Metanephros (tissue), 1 donor: ENCODE measurements around the gene CARD9. TPM values are rescaled to one million over a fixed set of nuclear protein-coding genes. Genes with fewer than 3 reads are reported as not detected.

ENCODE experiments used
- total RNA-seq: library from RNA; depleted of rRNA; stranded (reverse); fragments of >200 nt; gene quantifications from one replicate; pipeline ENCODE4 v1.2.3, GENCODE V29; 2014

CARD9 gene
- total RNA-seq, result 5.7 TPM

DNA sequence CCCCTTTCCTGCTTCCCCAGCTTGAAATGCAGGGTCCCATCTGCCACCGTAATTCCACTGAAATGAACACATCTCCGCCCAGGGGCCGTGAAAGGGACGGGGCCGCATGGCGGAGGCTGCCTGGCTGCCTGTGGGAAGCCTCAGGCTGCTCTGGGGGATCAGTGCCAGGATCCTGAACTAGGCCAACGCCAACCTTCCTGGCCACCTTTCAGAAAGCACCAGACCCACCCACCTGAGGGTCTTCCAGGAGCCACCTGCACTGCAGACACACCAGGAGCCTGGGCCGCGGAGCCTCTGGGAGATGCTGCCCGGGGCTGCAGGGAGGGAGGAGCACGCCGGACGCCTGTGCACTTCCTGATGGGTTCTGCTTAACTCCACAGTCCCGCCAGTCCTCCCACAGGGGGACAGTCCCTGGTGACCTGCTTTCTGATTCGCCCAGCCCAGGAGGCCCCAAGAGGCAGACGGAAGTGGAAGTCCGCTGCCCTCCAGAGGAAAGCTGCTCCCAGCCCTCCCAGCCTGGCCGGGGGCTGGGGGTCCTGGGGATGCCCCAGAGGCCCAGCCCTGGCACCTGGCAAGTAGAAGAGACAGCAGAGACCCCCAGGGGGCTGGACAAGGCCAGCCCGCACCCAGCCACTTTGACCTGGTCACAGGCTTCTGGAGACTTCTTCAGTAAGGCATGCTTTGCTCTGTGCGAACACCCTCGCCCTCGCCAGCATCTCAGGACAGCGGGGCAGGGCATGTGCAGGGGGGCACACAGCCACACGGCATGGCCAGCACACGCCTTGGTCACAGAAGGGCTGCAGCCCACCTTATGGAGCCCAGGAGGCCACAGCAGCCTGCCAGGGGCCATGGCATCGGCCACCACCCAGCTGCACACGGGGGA, at the start of gene CARD9:
CARD9 (minus strand) TSS at position 370 of the 883 bp plus-strand sequence. CDS start 1,591 bp downstream, outside the sequence.

DNA sequence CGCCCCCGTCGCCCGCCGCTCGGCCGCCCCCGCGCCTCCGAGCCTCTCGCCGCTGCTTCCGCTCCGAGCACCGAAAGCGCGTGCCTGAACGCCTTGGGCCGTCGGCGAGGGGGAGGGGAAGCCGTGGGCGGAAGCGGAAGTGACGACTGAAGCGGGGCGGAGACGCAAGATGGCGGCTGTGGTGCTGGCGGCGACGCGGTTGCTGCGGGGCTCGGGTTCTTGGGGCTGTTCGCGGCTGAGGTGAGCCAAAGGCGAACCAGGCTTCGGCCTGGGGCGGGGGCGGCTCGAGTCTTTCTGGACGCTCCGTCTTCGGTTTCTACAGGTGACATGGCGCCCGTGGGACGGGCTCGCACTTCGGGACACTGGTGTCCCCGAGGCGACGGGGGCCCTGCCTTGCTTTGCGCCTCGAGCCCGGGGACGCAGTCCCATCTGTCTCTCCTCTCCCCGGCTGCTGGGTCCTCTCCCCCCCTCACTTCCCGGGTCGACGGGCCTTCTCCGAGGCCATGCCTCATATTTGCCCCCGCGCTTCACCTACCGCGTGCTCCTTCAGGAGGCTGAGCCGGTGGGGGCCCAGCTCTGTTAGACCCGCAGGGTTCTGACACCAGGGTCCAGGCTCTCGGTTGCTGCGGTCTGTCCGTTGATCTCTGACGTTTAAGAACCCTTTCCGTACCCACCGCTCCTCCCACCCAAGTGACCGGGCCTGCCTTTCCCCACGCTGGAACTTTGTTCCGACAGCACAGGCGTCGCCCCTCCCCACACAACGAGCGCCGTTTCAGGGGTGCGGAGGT, 37.2 kb upstream of the CARD9 start, which contains the start of the genes ENTR1 and PMPCA:
ENTR1 (minus strand) TSS at position 115 of the 788 bp plus-strand sequence. CDS start 217 bp downstream, outside the sequence.
PMPCA (plus strand) TSS at position 159 of the 788 bp plus-strand sequence; CDS start at position 170, 11 bp downstream.

DNA sequence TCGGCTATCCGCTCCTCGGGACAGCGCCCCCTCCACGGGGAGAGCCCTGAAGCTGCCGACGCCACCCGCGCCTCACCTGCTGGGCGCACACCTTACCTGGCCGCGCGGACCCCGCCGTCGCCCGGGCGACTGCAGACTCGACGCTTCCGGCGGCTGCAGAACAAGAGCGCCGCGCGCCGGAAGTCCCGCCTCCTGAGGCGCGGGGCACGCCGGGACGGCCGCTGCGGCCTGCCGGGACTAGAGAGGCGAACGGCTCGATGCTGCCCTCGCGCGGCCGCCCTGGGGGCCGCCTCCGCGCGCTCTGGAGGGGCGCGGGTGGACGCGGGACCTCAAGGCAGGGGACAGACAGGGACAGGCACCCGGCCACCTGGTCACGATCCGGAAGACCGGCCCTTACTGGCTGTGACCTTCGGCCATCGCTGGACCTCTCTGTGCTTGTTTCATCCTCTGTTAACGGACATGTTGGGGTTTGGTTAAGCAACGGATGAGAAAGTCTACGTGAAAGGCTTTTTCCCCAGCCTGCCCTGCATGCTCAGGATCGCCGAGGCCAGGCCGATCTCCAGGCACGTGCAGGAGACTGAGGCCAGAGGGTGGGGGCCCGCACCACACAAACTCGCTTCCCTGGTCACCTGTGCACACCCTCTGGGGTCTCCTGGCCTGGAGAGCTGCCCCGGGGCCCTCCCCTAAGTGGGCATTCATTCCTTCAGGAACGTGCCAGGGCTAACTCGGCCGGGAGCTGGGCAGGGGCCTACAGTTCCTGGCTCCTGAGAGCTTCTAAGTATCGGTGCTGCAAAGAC, 26.8 kb upstream of the CARD9 start, which contains the start of gene SNAPC4:
SNAPC4 (minus strand) TSS at position 133 of the 797 bp plus-strand sequence. CDS start 1,742 bp downstream, outside the sequence.

GRCh38 chr9:136363106-136363948, 10.1 kb downstream of the CARD9 start, which contains the start of gene DNLZ:
TSS of gene DNLZ (minus strand) at chr9:136363744. CDS start at chr9:136363714, 30 bp downstream.

DNA sequence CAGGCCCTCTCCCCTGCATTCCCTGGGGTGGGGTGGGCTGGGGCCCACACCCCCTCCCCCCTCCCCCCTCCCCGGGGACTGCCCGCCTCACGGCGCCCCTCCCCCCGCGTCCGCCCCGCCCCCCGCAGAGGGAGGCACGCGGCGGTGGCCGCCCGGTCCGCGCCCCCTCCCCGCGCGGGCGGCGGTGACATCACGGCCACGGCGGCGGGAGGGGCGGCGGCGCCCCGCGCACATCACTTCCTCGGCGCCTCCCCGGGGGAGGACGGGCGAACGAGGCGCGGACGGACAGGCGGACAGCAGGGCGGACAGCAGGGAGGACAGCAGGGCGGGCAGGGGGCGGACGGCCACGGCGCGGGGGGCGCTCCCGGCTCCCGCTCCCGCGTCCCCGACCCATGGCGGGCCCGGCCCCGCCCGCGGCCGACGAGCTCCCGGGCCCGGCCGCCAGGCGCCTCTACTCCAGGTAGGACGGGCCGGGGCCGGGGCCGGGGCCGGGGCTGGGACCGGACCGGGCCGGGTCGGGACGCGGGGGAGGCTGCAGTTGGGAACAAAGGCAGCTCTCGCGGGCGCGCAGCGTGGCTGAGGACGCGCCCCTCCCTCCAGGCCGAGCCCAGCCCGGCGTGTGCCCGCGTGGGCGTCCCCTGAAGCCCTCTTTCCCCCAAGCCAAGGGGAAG, 46.0 kb downstream of the CARD9 start, which contains the start of gene GPSM1:
GPSM1 (plus strand) TSS at position 236 of the 671 bp plus-strand sequence; CDS start at position 393, 157 bp downstream.

Other genes starting within 250 kb of the CARD9 start
- not detected for gene LHX3, start 168.5 kb downstream of the CARD9 start, total RNA-seq
- gene QSOX2, start 127.9 kb downstream of the CARD9 start, total RNA-seq, result 11.9 TPM
- 3.0 TPM for gene CCDC187, start 69.6 kb downstream of the CARD9 start, total RNA-seq
- gene GPSM1, start 46.1 kb downstream of the CARD9 start, total RNA-seq, result 45.0 TPM
- 8.4 TPM for gene DNLZ, start 9.9 kb downstream of the CARD9 start, total RNA-seq
- gene SNAPC4, start 26.5 kb upstream of the CARD9 start, total RNA-seq, result 9.6 TPM
- gene ENTR1, start 36.9 kb upstream of the CARD9 start, total RNA-seq, result 37.8 TPM
- 40.5 TPM for gene PMPCA, start 37.0 kb upstream of the CARD9 start, total RNA-seq
- 13.0 TPM for gene INPP5E, start 66.2 kb upstream of the CARD9 start, total RNA-seq
- gene SEC16A, start 109.4 kb upstream of the CARD9 start, total RNA-seq, result 48.1 TPM
- 89.4 TPM for gene NOTCH1, start 172.4 kb upstream of the CARD9 start, total RNA-seq